Measurements from ENCODE around the gene UGT1A3. TPM values are rescaled to one million over a fixed set of nuclear protein-coding genes. Genes with fewer than 3 reads are reported as not detected.
A peak's percentile ranks its signal among the peaks of the same experiment; 100 is the strongest.

Gene UGT1A3
- total and polyA plus RNA-seq, 8 donors, result 1.3 to 10.7 (median 7.8) TPM; not detected in 4

DNA sequence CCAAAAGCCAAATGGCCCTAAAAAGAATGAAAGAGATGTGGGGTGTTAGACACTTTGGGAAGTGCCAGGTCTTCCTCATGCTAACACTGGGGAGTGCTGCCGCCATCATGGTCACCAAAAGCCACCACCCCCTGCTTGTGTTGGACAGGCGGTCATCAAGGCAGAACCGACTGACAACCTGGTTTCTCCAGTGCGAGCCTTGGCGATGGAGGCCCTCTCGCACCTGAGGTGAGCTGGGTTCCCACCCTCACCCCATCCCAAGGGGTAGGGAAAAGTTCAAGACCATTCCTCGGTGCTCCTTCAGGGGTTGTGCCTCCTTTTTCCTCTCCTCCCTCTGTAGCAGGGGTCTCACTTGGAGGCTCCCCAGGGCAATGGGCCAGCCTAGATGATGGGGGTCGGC is 82.9 kb downstream of the UGT1A3 start:
- H3K27ac ChIP-seq, result no peak overlapping the region
- no peaks in the 10 kb centered on the region for H3K36me3 ChIP-seq
- DNase-seq, result peak in 1 of 2 donors; percentile 10
- H3K4me3 ChIP-seq, result no peak overlapping the region
- 84 to 91% (median 88%) methylated on average over 7 to 8 of the region's 8 CpGs for WGBS, 5 donors
- no peaks in the 10 kb centered on the region for H3K9me3 ChIP-seq
- peaks cover 0 to 15% (median 9%) of the 10 kb centered on the region in 3 donors for H3K27me3 ChIP-seq
- TF ChIP-seq POLR2A (IDR thresholded peaks at IDR 0.05) (no peak), POLR2AphosphoS5 (IDR thresholded peaks at IDR 0.05) (no peak), EP300 (IDR thresholded peaks at IDR 0.05) (no peak)
- TF ChIP-seq, protein P1, sequence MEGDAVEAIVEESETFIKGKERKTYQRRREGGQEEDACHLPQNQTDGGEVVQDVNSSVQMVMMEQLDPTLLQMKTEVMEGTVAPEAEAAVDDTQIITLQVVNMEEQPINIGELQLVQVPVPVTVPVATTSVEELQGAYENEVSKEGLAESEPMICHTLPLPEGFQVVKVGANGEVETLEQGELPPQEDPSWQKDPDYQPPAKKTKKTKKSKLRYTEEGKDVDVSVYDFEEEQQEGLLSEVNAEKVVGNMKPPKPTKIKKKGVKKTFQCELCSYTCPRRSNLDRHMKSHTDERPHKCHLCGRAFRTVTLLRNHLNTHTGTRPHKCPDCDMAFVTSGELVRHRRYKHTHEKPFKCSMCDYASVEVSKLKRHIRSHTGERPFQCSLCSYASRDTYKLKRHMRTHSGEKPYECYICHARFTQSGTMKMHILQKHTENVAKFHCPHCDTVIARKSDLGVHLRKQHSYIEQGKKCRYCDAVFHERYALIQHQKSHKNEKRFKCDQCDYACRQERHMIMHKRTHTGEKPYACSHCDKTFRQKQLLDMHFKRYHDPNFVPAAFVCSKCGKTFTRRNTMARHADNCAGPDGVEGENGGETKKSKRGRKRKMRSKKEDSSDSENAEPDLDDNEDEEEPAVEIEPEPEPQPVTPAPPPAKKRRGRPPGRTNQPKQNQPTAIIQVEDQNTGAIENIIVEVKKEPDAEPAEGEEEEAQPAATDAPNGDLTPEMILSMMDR (IDR thresholded peaks at IDR 0.05), result no peak
- H3K4me1 ChIP-seq, result no peaks in the 10 kb centered on the region
- intact Hi-C loops (cut with DNase I; ENCODE audit: low total_unique reads), result no loop called here

DNA sequence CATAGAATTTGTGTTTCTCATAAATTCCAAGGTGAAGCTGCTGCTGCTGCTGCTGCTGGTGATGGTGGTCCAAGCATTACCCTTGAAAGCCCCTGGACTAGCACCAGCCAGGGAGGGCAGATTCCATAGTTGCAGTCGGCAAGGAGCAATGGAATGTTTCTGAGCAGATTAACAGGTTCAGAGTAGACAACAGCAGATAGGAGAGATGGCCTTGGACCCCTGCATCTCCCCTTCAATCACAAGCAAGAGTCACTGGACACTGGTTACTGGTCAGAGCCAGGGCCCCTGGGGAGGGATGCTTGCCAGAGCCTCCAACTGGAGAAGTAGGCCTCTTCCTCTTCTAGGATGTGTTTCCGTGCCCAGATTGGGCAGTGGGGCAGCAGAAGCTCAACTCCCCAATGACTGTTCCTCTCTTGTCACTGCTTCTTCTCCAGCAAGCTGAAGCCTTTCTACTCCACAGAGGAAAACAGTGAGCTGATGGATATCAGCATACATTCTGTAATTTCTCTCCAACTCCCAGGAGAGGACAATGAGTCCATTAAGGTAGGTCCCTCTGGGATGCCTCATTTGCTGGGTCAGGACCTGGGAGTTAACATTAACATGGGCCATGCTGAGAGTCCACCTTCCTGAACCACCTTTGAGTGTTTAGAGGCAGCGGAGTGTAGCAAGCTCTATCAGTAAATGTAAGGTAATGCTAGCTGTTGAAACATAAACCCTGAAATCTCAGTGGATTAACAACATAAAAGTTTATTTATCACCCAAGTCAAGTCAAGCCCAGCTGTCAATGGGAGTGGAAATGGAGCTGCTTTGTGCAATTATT is 84.6 kb downstream of the UGT1A3 start:
- intact Hi-C loops (cut with DNase I; ENCODE audit: low total_unique reads), result no loop called here
- no peak for TF ChIP-seq POLR2AphosphoS5 (IDR thresholded peaks at IDR 0.05)
- no peak for TF ChIP-seq POLR2A (IDR thresholded peaks at IDR 0.05)
- TF ChIP-seq, protein P1 (IDR thresholded peaks at IDR 0.05), result no peak
- TF ChIP-seq EP300 (IDR thresholded peaks at IDR 0.05), result no peak

DNA sequence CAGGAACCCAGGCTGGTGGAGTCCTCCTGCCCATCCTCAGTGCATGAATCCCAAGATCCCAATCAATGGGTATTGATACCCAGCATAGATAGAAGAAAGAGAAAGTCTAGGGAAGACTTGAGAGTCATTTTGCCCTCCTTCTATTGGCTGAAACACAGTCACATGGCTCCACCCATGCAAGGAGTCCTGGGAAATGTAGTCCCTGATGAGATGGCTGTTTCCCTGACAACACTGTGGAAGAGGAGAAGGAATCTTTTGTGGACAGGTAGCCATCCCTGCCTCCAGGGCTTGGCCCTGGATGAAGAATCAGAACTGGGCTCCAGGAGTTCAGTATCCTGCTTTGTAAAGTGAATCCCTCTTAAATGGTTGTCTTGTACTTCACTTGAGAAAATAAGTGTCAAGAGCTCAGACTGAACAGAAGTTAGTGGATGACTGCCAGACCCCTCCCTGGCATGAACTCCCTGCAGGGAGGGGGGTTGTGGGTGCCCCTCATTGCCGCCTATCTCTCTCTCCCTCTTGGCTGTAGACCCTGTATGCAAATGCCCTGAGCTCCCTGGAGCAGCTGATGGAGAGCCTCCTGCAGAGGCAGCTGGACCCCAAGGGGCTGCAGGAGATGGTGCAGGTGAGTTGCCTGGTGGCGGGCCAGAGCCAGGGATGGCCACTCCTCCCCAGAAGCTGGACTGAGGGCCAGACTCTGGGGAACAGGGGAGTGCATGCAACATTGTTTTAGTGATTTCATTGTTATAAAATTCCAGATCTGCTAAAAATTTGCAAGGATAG is 85.4 kb downstream of the UGT1A3 start:
- Histone ChIP-seq H3K27me3 (peaks cover 0 to 4% (median 2%) of the 10 kb centered on the region in 3 donors), H3K4me1 (no peaks in the 10 kb centered on the region), H3K4me3 (no peak overlapping the region), H3K9me3 (no peaks in the 10 kb centered on the region), H3K36me3 (no peaks in the 10 kb centered on the region), H3K27ac (no peak overlapping the region)
- WGBS, 5 donors, result 64 to 85% (median 75%) methylated on average over 2 of the region's 2 CpGs
- TF ChIP-seq EP300 (IDR thresholded peaks at IDR 0.05), result no peak
- TF ChIP-seq POLR2A (IDR thresholded peaks at IDR 0.05), result no peak
- TF ChIP-seq POLR2AphosphoS5 (IDR thresholded peaks at IDR 0.05), result no peak
- TF ChIP-seq, protein P1 (IDR thresholded peaks at IDR 0.05), result no peak
- no peak for DNase-seq
- intact Hi-C loops (cut with DNase I; ENCODE audit: low total_unique reads), result no loop called here

More for the DNA sequence above, 84.6 kb downstream of the UGT1A3 start:
- Histone ChIP-seq H3K27ac (no peak overlapping the region), H3K36me3 (no peaks in the 10 kb centered on the region), H3K27me3 (peaks cover 0 to 10% (median 9%) of the 10 kb centered on the region in 3 donors), H3K9me3 (no peaks in the 10 kb centered on the region), H3K4me3 (no peak overlapping the region), H3K4me1 (no peaks in the 10 kb centered on the region)
- peak in 1 of 2 donors; percentile 17 for DNase-seq
- 75 to 82% (median 79%) methylated on average over 3 of the region's 3 CpGs for WGBS, 5 donors

DNA sequence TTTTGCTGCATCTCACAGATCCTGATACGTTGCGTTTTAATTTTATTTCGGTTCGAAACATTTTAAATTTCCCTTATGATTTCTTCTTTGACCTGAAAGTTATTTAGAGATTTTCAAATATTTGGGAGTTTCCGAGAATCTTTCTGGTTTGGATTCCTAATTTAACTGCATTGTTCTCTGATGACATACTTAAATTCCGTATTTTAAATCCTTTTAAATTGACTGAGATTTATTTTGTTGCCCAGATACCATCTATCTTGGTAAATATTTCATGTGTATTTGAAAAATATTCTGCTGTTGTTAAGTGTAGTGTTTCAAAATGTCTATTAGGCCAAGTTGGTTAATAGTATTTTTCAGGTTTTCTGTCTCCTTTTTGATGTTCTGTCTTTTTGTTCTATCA is 87.0 kb downstream of the UGT1A3 start:
- peaks cover 0 to 4% (median 0%) of the 10 kb centered on the region in 3 donors for H3K27me3 ChIP-seq

More for the DNA sequence above, 87.0 kb downstream of the UGT1A3 start:
- DNase-seq, result no peak
- Histone ChIP-seq H3K4me3 (no peak overlapping the region), H3K9me3 (no peaks in the 10 kb centered on the region), H3K36me3 (no peaks in the 10 kb centered on the region), H3K27ac (no peak overlapping the region), H3K4me1 (no peaks in the 10 kb centered on the region)
- TF ChIP-seq POLR2A (IDR thresholded peaks at IDR 0.05), result no peak
- WGBS, 5 donors, result 77 to 93% (median 83%) methylated on average over 6 of the region's 6 CpGs
- intact Hi-C loops (cut with DNase I; ENCODE audit: low total_unique reads), result no loop called here
